Loucy (cell line): Measurements from ENCODE around the gene MSANTD2.

Experiments
- H2AFZ ChIP-seq: fragments of 200-600 bp; sonication (generic); 2 replicates; pipeline ENCODE4 v1.6.0; 2016; ENCODE audit warnings: antibody characterized with exemption, mild to moderate bottlenecking, low read length, moderate library complexity
- H3F3A ChIP-seq: fragments of 200-600 bp; 2 replicates; pipeline ENCODE4 v1.6.0; 2016; ENCODE audit warnings: antibody characterized with exemption, low read depth, mild to moderate bottlenecking
- H3K27me3 ChIP-seq: fragments of 200-600 bp; sonication (generic); 2 replicates; pipeline ENCODE4 v1.6.1; 2014; ENCODE audit warnings: low read length, mild to moderate bottlenecking; ENCODE audit not compliant: insufficient read depth, poor library complexity, severe bottlenecking
- H3K36me3 ChIP-seq: fragments of 200-600 bp; sonication (generic); 2 replicates; pipeline ENCODE4 v1.6.1; 2016; ENCODE audit warnings: low read length; ENCODE audit not compliant: insufficient read depth
- H3K4me1 ChIP-seq: fragments of 200-600 bp; sonication (generic); 2 replicates; pipeline ENCODE4 v1.5.1; 2014; ENCODE audit warnings: low read length, mild to moderate bottlenecking; ENCODE audit not compliant: insufficient read depth, poor library complexity, severe bottlenecking
- H3K4me2 ChIP-seq: fragments of 200-600 bp; sonication (generic); 2 replicates; pipeline ENCODE4 v1.6.0; 2014; ENCODE audit warnings: antibody characterized with exemption, low read length, low read depth, mild to moderate bottlenecking; ENCODE audit not compliant: poor library complexity, severe bottlenecking
- H3K4me3 ChIP-seq: fragments of 200-600 bp; sonication (generic); 2 replicates; pipeline ENCODE4 v1.5.1; 2014; ENCODE audit warnings: low read length, mild to moderate bottlenecking, mixed read lengths; ENCODE audit not compliant: poor library complexity, severe bottlenecking
- H3K79me2 ChIP-seq: fragments of 200-600 bp; sonication (generic); 2 replicates; pipeline ENCODE4 v1.6.1; 2014; ENCODE audit warnings: low read length; ENCODE audit not compliant: insufficient read depth
- H3K9ac ChIP-seq: fragments of 200-600 bp; sonication (generic); 2 replicates; pipeline ENCODE4 v1.6.0; 2014; ENCODE audit warnings: mild to moderate bottlenecking, low read depth, low read length, moderate library complexity; ENCODE audit not compliant: poor library complexity, severe bottlenecking
- H3K9me2 ChIP-seq: fragments of 200-600 bp; sonication (generic); replicated peaks from 2 replicates; pipeline ENCODE4 v1.6.1; 2016; ENCODE audit warnings: low read depth, low read length, mixed read lengths
- H3K9me3 ChIP-seq: fragments of 200-600 bp; sonication (generic); 2 replicates; pipeline ENCODE4 v1.6.1; 2014; ENCODE audit warnings: mild to moderate bottlenecking, antibody characterized with exemption, low read length, low read depth; ENCODE audit not compliant: insufficient read depth
- H4K20me1 ChIP-seq: fragments of 200-600 bp; sonication (generic); 2 replicates; pipeline ENCODE4 v1.6.0; 2014; ENCODE audit warnings: antibody characterized with exemption, low read length, mild to moderate bottlenecking; ENCODE audit not compliant: insufficient read depth, poor library complexity, severe bottlenecking
- CTCF ChIP-seq: fragments of 200-600 bp; sonication (generic); conservative IDR thresholded peaks from 2 replicates; pipeline ENCODE4 v1.5.1; 2014; ENCODE audit warnings: mild to moderate bottlenecking, antibody characterized with exemption, low read length
- EZH2phosphoT487 ChIP-seq: fragments of 200-600 bp; IDR thresholded peaks from 2 replicates; pipeline ENCODE4 v1.6.1; 2018; ENCODE audit warnings: antibody characterized with exemption, mild to moderate bottlenecking, moderate library complexity, borderline replicate concordance

The MSANTD2 gene

GRCh38 chr11:124834526-124835180 is 34.4 kb upstream of the MSANTD2 start:
- Histone ChIP-seq H3K4me2 (no peak overlapping the region), H3K27me3 (no peaks in the 10 kb centered on the region), H3K9me2 (no peaks in the 10 kb centered on the region), H2AFZ (no peak overlapping the region), H3K9ac (no peak overlapping the region), H4K20me1 (no peaks in the 10 kb centered on the region), H3K36me3 (no peaks in the 10 kb centered on the region), H3K9me3 (no peaks in the 10 kb centered on the region), H3F3A (no peaks in the 10 kb centered on the region), H3K79me2 (no peaks in the 10 kb centered on the region), H3K4me1 (peaks cover 10% of the 10 kb centered on the region), H3K4me3 (no peak overlapping the region)
- no peak for TF ChIP-seq EZH2phosphoT487
- no peak for TF ChIP-seq CTCF

DNA sequence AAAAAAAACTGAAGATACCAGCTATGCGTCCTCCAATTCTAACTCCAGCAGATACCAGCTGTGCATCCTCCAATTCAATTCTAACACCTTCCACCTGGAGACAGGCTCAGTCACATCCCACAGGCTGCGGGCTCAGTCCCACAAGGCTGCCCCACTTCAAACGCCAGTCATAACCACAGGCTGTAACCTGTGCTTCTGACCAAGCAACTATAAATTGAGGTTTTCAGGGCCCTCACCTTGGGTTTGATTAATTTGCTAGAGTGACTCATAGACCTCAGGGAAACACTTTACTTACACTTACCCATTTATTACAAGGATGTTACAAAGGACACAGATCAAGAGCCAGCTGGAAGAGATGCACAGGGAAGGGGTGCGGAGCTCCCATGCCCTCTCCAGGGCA is 32.4 kb upstream of the MSANTD2 start:
- no peak overlapping the region for H2AFZ ChIP-seq
- H3K79me2 ChIP-seq, result no peaks in the 10 kb centered on the region
- no peaks in the 10 kb centered on the region for H4K20me1 ChIP-seq
- peaks cover 10% of the 10 kb centered on the region for H3K4me1 ChIP-seq
- H3K9ac ChIP-seq, result no peak overlapping the region
- H3K27me3 ChIP-seq, result no peaks in the 10 kb centered on the region
- H3K4me3 ChIP-seq, result no peak overlapping the region
- H3F3A ChIP-seq, result no peaks in the 10 kb centered on the region
- no peaks in the 10 kb centered on the region for H3K9me2 ChIP-seq
- no peak for TF ChIP-seq CTCF
- TF ChIP-seq EZH2phosphoT487, result no peak
- no peak overlapping the region for H3K4me2 ChIP-seq
- H3K36me3 ChIP-seq, result no peaks in the 10 kb centered on the region
- H3K9me3 ChIP-seq, result no peaks in the 10 kb centered on the region

DNA sequence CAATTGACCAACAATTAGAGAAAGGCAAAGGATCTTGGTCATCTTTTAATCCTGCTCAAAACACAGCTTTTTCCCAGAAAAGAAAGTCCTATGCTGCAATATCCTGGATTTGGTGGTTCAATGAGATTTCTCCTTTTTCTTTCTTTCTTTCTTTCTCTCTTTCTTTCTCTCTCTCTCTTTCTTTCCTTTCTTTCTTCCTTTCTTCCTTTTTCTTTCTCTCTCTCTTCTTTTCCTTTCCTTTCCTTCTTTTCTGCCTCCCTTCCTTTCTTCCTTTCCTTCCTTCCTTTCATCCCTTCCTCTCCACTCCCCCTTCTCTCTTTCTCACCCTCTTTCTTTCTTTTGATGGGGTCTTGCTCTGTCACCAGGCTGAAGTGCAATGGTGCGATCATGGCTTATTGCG is 31.7 kb upstream of the MSANTD2 start:
- no peaks in the 10 kb centered on the region for H4K20me1 ChIP-seq
- no peaks in the 10 kb centered on the region for H3K27me3 ChIP-seq
- H3K9me2 ChIP-seq, result no peaks in the 10 kb centered on the region
- H3K36me3 ChIP-seq, result no peaks in the 10 kb centered on the region
- no peak overlapping the region for H3K4me2 ChIP-seq
- TF ChIP-seq EZH2phosphoT487, result no peak
- TF ChIP-seq CTCF, result no peak
- no peak overlapping the region for H2AFZ ChIP-seq
- H3K9ac ChIP-seq, result no peak overlapping the region
- H3K4me3 ChIP-seq, result no peak overlapping the region
- H3K9me3 ChIP-seq, result no peaks in the 10 kb centered on the region
- no peaks in the 10 kb centered on the region for H3F3A ChIP-seq
- H3K79me2 ChIP-seq, result no peaks in the 10 kb centered on the region
- peaks cover 10% of the 10 kb centered on the region for H3K4me1 ChIP-seq
